DMS53 treated with DMSO at 0.1 percent for 48 hours (cell line): ENCODE measurements around the gene SYNM.
"Not testable (repeated sequence)": the region's sequence is repeated elsewhere in the genome, so short reads cannot be mapped to it uniquely, and the experiment has no call there.

Experiments
- DNase-seq: peaks from one replicate; lab custom pipeline; 2025; ENCODE audit not compliant: unreplicated experiment; lab: John Stamatoyannopoulos, UW

Gene SYNM

GRCh38 chr15:99103279-99103678 is 1.6 kb upstream of the SYNM start:
- no peak for DNase-seq

GRCh38 chr15:99105514-99106341 is 848 bp downstream of the SYNM start:
- peak; percentile 37 for DNase-seq

DNA sequence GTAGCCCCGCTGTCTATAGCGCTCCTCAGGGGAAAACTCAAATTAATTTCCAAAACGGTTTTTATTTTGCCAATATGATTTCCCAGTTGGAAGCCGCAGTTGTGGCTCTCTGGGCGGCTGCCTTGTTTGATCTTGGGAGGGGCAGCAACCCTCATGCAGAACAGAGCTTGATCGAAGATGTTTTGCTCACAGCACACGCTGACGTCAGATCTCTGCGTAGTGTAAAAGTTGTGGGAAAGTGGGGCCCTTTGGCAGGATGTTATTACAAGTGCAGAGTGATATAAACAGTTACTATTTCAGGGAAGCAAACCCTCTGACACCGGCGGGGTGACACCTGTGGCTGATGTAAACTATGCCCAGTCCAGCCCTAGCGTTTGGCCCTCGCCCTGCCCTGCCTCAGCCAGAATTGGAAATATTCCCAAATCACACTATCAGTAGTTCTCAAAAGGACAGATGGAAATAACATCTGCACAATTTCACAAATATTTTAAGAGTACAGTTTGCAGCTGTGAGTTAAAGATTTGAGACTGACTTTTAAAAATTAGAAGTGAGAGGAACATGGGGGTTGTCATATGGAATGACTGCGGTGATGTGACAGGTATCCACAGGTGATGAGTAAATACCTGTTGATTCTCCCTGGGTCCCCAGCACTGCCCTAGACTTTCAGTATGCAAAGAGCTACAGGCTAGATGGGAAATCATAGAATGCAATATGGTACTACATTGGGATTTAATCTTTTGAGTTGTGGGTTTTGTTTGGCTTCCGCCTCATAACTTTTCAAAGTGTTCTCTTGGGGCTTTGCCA is 1.7 kb downstream of the SYNM start:
- no peak for DNase-seq

- no peak for DNase-seq
These were observed 4.1 kb downstream of the SYNM start for GRCh38 chr15:99108993-99109392.

DNA sequence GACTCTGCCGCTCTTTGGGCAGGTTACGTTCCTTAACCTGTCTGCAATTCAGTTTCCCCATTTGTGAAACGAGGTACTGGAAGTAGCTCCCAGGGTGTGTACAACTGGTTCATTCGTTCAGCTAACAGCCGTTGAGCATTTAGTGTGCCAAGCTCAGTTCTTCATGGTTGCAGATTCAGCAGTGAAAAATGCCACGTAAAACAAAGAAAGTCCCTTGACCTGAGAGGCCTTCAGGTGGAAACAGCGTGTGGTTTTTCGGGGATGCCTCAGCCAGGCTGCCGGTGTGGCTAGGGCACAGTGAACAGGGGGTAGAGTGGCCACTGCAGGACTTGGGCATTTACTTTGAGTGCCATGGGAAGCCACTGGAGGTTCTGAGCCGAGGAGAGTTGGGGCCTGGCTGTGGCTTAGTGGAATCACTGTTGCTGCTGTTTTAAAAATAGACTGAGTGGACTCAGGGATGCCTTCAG is 4.7 kb downstream of the SYNM start:
- no peak for DNase-seq

DNA sequence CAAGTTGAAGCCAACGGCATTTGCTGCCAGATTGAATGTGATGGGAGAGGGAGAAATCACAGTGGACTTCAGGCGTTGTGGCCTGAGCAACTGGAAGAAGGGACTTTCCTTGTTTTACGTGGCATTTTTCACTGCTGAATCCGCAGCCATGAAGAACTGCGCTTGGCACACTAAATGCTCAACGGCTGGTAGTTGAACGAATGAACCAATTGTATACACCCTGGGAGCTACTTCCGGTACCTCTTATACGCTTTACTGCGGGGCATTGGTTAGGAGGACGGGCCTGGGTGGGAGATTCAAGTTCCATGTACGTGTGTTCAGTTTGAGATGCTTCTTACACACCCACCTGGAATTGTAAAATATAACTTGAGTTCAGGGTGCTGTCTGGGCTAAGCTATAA is 5.2 kb downstream of the SYNM start:
- no peak for DNase-seq

GRCh38 chr15:99110581-99111320 is 5.9 kb downstream of the SYNM start:
- no peak for DNase-seq

DNA sequence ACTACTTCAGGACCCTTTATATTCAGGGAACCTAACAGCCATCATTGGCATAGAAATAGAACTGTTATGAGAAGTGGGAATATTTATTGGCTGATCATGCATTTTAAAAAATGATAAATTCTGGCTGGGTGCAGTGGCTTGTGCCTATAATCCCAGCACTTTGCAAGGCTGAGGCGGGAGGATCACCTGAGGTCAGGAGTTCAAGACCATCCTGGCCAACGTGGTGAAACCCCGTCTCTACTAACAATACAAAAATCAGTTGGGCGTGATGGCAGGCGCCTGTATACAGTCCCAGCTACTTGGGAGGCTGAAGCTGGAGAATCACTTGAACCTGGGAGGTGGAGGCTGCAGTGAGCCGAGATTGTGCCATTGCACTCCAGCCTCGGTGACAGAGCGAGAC is 6.8 kb downstream of the SYNM start:
- not testable (repeated sequence) for DNase-seq

DNA sequence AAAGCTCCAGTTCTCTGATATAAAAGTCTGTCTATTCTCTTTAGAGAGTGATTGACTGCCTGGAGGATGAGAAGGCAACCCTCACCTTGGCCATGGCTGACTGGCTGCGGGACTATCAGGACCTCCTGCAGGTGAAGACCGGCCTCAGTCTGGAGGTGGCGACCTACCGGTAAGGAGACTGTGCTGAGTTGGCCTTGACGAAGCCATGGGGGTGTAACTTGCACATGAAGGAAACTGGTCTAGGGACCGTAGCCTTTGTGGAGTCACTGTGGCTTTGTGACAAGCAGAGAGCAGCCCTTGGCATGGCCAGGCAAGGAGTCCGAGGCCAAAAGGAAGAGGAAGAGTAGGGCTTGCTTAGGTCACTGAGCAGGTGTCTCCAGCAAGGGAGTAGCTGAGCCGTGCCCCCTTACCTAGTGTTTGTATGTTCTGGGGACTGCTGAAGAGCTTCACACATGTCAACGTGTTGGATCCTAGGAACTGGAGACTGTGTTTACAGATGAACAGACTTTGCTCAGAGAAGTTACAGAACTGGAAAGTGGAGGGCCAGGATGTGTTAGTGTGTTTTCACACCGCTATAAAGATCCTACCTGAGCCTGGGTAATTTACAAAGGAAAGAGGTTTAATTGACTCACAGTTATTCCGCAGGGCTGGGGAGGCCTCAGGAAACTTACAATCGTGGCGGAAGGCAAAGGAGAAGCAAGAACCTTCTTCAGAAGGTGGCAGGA is 8.8 kb downstream of the SYNM start:
- DNase-seq, result no peak

GRCh38 chr15:99114511-99115299 is 9.8 kb downstream of the SYNM start:
- DNase-seq, result no peak

DNA sequence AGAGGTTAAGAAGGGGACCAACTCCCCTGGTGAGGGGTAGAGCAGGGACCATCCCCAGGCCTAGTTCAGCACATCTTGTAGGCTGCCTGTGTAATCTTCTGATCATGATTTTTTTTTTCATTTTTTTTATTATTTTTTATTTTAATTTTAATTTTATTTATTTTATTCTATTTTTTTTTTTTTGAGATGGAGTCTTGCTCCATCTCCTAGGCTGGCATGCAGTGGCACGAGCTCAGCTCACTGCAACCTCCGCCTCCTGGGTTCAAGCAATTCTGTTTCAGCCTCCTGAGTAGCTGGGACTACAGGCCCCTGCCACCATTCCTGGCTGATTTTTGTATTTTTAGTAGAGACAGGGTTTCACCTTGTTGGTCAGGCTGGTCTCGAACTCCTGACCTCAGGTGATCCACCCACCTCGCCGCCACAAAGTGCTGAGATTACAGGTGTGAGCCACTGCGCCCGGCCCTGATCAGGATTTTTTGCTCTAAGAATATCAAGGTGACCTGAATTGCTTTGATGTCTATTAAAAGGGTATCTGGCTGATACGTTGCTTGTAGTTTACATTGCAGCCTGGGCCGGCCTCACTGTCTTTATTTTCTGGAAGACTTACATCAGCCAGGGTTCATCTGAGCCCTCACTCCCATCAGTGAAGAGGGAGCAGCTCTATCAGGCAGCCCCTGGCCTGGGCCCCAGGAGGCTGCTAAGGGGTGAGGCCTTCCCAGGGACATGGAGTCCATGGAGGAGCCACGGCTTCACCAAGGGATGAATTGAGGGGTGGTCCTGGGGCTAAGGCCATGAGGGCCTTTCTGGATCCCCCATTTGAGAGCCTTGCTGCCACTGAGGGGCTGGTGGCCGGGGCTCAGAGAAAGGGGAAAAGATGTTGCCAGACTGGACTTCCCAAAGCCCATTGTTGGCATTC is 10.7 kb downstream of the SYNM start:
- DNase-seq, result no peak

GRCh38 chr15:99117111-99117510 is 12.2 kb downstream of the SYNM start:
- no peak for DNase-seq

GRCh38 chr15:99117563-99118257 is 12.8 kb downstream of the SYNM start:
- no peak for DNase-seq

- no peak for DNase-seq
These were observed 13.4 kb downstream of the SYNM start for GRCh38 chr15:99118258-99118632.

DNA sequence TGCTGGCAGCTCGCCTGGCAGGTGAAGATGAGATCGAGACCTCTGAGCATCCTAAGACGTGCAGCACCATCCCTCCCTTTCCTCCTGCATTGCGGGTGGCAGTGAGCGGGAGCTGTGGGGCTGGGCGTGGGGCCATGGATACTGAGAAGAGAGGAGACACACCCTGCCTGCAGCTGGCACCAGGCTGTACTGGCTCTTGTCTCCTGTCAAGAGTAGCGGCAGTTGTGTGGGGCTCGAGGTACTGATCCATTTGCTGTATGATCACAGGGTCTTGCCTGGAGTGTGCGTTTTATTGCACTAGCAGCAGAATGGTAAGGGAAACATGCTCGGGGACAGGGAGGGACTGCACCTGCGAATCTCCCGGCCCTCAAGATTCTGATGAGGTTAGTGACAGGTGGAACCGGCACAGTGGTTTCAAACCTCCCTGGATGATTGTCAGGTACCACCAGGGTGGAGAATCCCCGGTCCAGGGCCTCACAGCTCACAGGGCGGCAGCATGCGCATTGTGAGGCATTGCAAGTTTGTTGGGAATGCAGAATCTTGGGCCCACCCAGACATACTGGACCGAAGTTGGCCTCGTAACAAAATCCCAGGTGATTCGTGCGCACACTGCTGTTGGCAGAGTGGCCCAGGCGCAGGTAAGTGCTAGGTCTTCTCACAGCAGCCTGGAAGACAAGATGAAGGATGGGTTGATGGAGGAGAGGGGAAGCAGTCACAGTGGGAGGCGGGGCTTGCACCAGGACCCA is 14.1 kb downstream of the SYNM start:
- no peak for DNase-seq

DNA sequence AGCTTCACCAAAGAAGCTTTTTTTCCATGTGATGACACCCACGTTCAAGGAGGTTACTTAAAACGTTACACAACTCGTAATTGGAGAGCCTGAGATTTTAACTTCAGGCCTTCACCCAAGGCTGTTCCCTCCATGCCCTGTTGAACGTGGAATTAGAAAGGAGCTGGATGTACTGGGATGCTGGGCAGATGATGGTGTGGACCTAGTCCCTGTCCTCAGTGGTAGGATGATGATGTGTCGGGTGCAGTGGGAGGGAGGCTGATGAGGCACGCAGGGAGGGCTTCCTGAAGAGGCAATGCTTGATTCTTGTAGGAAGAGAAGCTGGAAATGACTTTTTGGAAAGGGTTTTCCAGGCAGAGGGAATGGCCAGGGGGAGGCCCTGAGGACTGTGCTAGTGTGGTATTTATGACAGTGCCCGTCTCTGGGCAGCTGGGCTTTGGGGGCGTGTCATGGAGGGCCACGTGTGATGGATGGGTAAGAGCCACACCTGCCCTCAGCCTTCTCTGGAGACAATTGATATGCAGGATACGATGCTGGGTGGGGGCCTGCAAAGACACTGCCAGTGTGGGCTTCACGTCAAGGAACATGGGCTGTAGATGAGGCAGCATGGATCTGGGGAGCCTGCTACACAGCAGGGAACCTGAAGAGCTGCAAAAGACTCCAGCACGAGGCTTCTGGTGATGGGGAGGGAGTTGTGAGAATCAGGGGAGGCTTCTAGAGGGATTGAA is 15.3 kb downstream of the SYNM start:
- no peak for DNase-seq

DNA sequence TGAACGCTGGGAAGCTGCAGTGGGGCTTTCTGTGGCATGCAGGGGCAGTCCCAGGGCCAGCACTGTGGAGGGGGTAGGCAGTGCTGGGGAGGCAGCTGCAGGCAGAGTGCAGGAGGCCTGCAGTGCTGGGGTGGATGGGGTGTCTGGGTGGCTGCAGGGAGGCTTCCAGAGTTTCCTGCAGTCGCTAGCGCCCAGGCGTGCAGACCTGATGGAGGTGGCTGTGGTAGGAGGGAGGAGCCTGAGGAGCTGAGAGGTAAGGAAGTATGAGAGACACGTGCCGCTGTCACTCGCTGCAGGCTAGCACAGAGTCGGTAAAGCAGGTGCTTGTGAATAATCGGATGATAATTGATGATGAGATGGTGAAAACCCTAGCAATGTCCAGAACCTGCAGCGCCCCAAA is 16.3 kb downstream of the SYNM start:
- DNase-seq, result no peak
